ENCODE results near the gene SPIRE1.
A peak's percentile ranks its signal among the peaks of the same experiment; 100 is the strongest.
"Not testable (repeated sequence)": the region's sequence is repeated elsewhere in the genome, so short reads cannot be mapped to it uniquely, and the experiment has no call there.

The SPIRE1 gene

DNA sequence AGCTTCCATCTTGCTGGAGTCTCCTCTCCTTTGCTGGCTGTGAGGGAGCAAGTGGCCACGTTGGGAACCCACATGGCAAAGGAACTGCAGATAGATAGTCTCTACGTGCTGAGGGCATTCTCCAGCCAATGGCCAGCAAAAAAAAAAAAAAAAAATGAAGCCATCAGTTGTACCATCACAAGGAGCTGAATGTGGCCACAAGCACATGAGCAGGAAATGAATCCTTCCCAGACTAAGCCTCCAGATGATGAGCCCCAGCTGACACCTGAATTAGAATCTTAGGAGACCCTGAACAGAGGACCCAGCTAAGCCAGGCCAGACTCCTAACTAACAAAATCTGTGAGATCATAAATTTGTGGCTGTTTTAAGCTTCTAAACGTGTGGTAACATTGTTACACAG is 57.9 kb downstream of the SPIRE1 start:
- DNase-seq = no peak

DNA sequence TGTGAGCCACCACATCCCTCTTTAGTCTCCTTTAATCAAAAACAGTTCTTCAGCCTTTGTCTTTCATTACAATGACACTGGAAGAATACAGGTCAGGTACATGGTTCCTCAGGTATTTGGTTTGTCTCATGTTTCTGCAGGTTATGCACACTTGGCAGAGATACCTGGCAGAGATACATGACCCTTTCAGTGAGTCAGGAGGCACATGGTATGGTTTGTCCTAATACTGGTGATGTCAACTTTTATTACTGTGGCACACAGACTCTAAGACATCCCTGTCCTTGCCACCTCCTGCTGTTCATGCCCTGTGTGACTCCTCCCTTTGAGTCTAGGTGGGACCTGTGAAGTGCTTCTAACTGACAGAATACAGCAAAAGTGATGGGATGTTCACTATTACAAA is 58.4 kb downstream of the SPIRE1 start:
- DNase-seq = no peak

DNA sequence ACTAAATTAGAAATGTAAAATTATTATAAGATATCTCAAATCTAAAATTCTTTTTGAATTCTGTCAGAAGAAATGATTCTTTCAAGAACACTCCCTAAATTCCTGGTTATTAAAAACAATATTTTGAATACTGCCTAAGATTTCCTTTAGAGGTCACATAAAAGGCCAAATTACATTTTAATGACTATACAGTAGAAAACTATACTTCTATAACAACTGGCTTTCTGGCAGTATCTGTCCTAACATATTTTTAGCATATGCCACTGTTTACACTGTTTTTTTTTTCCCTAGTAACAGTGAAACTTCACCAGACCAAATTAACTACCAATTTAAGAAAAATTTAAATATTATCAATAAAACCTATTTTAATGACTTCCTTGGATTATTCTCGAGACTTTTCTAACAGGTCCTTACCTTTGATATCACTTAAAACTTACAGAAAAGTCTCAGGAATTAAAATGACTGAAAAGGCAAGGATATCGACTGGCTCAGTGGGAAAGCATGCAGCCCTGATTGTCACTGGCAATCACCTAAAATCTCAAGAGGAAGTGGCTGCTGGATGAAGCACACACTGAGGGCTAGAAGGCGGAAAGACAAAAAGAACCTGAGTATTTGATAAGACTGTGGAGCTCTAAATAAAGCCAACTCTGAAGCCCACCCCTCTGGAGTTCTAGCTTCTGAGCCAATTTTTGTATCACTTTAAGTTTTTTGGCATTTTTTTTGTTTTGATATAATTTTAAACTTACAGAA is 59.6 kb downstream of the SPIRE1 start:
- DNase-seq = no peak

DNA sequence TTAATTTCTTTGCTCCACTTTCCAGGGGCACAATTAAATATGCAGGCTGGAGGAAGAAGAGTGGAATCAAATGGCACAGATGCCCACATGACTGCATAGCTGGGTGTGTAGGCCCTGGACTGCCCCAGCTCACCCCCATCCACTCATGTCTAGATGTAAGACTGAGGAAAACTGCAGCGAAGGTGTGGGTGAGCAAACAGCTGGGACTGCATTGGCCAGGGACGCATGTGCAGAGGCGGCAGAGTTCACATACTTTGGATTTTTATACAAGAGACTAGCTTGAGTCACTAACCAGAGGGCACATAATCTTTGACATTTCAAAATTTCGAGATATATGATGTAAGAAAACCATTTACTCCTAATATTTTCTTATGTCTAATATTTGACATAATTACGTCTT is 60.1 kb downstream of the SPIRE1 start:
- peak in 1 of 56 donors; percentile 5 for DNase-seq

DNA sequence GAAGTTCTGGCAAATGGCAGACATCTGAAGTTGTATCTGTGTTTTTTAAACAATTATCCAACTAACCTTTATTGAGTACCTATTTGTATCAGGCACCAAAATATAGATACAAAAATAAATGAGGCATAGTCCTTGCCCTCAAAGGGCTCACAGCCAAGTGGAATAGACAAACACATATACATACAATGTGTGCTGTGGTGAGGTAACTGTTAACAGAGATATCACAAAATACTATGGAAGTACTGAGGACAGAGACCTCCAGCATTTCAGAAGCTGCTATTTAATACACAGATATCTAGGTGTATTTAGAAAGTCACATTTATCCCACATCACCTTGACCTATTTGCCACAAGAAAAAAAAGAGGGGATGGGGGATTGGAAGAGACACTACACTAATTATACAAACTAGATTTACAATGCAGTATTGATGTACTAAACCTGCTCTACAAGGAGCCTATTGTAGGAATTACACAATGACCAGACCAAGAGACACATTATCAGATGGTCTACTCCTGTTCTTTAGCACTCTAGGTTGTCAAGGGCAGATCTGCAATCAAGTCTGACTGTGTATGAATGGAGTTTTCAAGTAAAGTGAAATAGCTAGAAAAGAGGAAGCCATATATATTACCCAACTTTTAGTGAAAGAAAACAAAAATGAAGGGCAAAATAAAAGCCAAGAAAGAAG is 62.2 kb downstream of the SPIRE1 start:
- DNase-seq = no peak

DNA sequence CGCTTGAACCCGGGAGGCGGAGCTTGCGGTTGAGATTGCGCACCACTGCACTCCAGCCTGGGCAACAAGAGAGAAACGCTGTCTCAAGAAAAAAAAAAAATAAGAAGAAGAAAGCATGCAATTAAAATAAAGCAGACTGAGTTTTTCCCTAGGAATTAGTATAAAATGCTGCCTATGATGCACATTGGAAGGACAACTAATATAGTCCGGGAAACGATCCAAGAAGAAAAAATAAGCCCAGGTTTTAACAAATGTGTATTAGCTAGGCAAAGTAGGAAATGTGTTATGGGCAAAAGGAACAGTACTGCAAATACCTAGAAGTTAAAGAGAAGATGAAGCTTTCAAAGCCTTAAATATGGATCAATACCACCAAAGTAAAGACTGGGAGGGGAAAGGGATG is 64.0 kb downstream of the SPIRE1 start:
- no peak for DNase-seq

DNA sequence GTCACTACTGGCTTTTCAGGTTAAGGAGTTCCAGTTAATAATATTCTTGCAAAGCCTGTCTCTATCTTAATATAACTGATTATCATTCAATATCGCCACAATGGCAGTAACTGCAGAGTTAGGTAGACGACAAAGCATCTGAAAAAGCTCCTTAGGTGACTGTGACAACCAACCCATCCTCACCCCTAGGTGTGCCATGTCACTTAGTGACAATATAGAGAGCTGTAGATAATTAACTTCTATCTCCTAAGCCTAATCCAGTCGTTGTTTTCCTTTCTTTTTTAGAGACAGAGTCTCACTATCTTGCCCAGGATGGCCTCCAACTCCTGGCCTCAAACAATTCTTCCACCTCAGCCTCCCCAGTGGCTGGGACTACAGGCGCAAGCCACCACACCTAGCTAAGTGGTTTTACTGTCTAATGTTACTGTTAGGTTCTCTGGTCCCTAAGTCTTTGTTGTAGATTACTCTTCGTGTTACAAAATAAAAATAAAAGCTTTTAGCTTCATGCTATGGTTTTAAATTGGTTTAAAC is 65.2 kb downstream of the SPIRE1 start:
- no peak for DNase-seq

DNA sequence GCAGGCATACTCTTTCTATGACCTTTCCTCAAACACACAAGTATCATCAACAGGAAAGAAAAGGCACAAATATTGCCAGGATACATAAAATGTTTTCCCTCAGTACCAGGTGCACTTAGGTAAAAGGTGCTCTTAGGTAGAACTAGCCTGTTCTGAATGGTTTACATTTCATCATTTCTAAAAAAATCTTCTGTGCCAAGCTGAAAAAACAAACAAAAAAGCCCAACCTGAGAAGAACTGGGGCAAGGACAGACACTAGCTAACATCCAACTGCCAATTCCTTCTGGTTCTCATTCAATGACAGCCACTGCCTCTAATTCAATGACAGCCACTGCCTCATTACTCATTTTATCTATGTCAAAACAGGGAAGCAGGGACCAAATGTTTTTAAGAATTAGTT is 68.5 kb downstream of the SPIRE1 start:
- DNase-seq = no peak

DNA sequence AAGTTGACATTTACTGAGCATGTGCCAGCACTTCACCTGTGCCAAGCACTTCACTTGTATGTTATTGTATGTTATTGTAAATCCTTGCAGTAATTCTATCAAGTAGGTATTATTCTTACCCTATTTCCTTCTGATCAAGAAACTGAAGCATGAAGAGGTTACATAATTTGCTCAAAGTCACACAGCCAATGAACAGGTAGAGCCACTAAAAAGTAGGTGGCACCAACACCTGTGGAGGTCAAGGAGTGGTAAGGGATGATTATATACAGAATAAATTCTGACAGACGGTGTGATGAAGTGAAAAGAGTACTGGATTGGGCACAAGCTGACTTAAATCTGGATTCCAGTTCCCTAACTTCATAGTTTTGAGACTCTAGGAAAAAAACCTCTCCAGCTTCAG is 71.0 kb downstream of the SPIRE1 start:
- DNase-seq = no peak

DNA sequence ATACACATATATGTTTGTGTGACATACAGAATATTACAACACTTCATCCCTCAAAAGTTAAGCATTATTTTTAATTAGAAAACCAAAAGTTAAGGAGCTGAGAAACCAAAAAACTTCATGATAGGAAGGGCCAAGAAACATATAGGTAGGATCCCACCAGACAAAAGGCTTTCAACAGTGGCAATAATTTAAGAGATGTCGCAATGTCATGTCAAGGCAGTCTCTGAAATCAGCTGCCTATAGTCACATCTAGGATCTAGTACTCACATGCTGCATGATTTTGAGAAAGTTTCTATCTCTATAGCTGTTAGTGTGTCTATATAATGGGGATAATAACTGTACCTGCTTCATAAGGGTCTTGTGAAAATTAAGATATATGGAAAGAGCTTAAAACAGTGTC is 72.7 kb downstream of the SPIRE1 start:
- no peak for DNase-seq

DNA sequence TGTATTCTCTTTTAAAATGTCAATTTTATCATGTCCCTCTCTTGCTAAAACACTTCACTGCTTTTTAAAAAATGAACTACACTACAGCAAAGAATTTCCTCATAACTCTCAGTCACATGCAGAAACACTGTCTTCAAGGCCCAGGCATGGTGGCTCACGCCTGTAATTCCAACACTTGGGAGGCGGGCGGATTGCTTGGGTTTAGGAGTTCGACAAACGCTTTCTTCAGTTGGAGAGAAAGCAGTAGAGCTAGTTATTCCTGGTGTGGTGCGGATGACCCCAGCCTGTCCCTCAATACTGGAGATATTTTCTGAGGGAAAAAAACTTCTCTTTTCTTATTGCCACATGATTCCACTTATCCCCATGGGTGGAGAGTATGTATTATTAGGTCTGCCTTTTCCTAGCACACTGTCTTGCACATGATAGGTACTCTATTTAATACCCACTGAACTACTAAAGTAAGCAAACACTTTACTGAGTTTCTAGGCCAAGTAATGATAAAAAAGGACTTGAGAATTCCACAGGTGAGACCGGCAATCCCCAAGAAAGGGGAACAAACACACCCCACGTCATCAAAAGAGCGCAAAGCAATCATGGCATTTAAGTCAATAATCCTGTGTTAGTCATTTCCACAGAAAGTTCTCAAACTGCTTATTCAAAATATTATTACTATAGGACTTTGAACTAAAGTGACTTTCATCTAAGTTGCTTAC is 77.1 kb downstream of the SPIRE1 start:
- DNase-seq = no peak

DNA sequence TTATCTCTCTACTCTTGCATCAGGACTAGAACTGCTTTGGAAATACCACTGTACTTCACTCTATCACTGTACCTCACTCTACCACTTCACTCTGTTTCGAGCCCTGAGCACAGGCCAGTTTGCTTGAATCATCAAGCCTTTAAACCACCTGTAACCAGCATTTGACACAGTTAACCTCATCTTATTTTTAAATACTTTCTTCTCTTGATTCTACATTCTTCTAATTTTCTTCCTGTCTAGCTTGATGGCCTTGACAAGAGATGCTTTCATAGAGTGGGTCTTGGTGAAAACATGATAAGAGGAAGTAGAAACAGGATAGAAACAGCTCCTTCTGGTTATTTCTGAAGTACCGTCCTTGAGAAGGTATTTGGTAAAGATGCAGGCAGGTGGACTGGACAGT is 78.1 kb downstream of the SPIRE1 start:
- no peak for DNase-seq

DNA sequence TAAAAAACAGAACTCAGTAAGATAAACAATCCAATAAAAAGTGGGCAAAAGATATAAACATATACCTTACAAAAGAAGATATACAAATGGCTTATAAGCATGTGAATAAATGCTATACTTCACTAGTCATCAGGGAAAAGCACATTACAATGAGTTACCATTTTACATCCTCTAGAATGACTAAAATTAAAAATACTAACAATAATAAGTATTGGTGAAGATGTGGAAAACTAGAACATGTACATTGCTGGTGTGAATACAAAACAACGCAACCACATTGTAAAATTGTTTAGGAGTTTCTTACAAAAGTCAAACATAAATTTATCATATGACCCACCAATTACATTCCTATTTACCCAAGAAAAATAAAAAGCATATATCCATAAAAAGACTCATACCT is 80.1 kb downstream of the SPIRE1 start:
- DNase-seq = no peak

DNA sequence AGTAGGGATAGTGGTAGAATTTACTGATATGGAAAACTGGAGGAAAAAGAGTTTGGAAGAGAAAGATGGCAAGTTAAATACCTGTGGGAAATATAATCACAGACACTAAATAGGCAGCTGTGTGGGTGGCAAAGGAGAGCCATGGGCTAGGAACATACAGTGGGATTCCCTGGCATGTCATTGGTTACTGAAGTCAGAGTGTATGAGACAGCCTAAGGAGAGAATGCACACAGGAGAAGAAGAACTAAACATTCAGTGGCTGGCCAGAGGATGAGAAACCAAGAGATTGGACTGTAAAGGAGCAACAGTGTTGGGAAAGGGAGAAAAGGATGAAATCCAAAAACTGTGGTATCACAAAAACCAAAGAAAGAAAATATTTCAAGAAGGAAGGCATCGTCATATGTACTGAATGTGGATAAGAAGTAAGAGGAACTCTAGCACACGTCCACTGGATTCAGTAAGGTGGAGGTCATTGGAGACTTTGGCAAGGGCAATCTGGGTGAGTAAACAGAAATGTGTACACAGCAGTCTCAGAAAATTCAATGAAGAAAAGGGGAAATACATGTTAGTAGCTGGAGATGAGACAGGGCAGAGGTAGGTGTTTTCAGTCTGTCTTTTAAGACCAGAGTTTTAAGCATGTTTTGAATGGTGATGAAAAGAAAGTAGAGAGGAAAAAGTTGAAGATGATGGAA is 83.3 kb downstream of the SPIRE1 start:
- no peak for DNase-seq

DNA sequence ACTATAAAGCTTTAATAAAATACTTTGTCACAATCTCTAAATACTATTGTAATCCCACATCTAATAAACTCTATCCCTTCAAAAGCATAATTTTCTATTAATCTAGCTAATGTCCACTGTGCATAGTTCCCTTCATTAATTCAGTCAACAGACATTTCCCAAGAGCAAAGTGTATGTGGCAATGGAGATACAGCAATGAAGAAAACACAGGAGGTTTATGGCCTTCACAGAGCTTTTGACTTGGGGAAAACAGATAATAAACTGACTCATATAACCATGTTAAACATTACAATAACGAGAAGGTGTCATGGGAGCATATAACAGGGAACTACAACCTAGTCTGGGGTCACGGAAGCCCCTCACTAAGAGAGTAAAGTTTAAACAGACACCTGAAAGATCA is 86.3 kb downstream of the SPIRE1 start:
- no peak for DNase-seq

DNA sequence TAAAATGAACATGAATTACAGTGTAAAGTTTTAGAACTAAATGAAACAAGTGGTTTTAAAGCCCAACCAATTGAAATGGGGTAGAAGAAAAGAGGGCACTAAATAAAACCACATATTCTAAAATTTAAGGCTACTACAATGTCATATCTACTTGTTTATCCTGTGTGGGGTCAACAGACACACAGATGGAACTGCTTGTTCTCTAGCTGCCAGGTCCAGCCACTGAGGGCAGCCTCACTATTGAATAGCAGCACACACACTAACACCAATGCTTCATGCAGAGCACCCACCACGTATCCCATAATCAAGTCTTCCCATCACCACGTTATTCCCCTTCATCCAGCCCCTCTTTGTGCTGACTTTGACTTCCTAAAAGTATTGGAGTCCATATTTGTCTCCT is 88.1 kb downstream of the SPIRE1 start:
- DNase-seq = no peak

DNA sequence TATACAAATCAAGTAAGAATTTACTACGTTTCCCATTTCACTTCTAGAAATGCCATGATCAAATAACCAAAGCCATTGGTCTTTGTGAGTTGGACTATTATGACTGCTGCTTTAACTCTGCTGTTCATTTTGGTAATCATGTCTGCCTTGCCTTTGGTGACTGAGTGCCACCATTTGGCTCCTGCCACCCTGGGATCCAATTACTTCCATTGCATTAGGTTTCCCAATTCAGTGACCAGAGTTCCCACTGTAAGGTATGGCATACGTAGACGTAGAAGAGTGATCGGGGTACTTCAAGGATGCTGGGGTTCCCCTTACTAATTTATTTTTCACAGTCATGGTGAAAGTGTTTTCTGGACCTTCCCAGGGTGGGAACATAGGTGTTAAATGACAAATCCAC is 90.1 kb downstream of the SPIRE1 start:
- no peak for DNase-seq

DNA sequence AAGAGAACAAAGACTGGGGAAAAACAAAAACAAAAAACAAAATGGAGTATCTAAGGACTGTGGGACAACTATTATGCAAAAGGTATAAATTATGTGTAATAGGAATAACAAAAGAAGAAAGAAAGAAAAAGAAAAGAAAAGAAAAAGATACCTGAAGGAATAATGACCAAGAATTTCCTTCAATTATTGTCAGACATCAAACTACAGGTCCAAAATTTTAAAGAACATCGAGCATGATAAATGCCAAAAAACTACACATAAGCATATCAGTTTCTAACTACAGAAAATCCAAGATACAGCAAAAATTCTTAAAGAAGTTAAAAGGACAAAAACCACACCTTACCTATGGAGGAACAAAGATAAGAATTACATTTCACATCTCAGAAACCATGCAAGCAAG is 93.0 kb downstream of the SPIRE1 start:
- DNase-seq = no peak

DNA sequence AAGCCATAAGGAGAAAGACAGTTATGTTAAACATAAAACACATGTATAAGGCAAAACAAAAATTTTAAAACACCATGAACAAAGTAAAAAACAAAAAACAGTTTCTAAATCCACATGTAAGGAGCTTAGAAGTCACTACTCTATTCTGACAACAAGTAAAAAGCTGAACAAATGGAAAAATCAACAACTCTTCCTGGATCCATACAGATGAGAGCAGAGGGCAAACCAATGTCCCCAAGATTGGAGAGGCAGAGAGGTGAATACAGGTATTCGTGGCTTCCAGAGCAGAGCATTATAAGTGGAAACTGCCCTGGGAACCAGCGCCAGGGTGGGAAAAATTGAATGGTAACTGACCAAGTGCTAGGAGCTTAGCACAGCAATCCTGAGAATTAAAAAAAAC is 93.5 kb downstream of the SPIRE1 start:
- no peak for DNase-seq

DNA sequence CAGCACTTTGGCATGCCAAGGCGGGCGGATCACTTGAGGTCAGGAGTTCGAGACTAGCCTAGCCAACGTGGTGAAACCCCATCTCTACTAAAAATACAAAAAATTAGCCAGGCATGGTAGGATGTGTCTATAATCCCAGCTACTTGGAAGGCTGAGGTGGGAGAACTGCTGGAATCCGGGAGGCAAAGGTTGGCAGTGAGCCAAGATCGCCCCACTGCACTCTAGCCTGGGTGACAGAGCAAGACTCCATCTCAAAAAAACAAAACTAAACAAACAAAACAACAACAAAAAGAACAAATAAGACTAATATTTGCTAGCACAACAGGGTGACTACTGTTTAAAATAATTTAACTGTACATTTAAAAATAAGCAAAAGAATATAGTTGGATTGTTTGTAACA is 97.3 kb downstream of the SPIRE1 start:
- DNase-seq = not testable (repeated sequence)

DNA sequence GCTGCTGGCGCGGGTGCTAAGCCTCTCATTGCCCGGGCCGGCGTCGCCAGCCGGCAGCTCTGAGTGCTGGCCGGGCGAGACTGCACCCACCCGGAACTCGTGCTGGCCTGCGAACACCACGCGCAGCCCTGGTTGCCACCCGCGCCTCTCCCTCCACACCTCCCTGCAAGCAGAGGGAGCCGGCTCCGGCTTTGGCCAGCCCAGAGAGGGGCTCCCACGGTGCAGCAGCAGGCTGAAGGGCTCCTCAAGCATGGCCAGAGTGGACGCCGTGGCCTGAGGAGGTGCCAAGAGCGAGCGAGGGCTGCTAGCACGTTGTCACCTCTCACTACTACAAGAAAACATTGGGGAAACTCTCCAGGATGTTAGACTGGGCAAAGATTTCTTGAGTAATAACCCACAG is 98.6 kb downstream of the SPIRE1 start:
- no peak for DNase-seq

Measured in nucleus accumbens (tissue), 56 donors.